T-cell (primary cell): ENCODE results near the gene UBTD1. TPM values are rescaled to one million over a fixed set of nuclear protein-coding genes. Genes with fewer than 3 reads are reported as not detected.
"Not testable (repeated sequence)": the region's sequence is repeated elsewhere in the genome, so short reads cannot be mapped to it uniquely, and the experiment has no call there.

Experiments
- ATAC-seq, 4 experiments: fragments of 200-7000 bp in 3 of 4; fragments of 150-1000 bp in 1 of 4; cut with Tn5 transposase; replicated peaks in 1 of 4; 1 replicate in 3 of 4; 2 replicates in 1 of 4; pipeline ENCODE4 v1.10.0; 2021; ENCODE audit warnings: moderate library complexity in 3 of 4, mild to moderate bottlenecking in 2 of 4, moderate number of reproducible peaks in 1 of 4
- CTCF ChIA-PET, 2 donors: fragments of 300-600 bp; sonication (Branson Sonifier 250); formaldehyde crosslinking; loops; one replicate each; lab custom pipeline; 2022; ENCODE audit warnings: antibody characterized with exemption in 2 of 2; lab: Charles Lee
- POLR2A ChIA-PET, 2 donors: fragments of 300-600 bp; sonication (Branson Sonifier 250); formaldehyde crosslinking; loops; one replicate each; lab custom pipeline; 2022; ENCODE audit warnings: antibody characterized with exemption in 2 of 2; lab: Charles Lee
- DNase-seq, 35 experiments: peaks; one replicate each; pipeline versions ENCODE4 v3.0.0 to v3.0.0-alpha.2; 2013 to 2023
- H3K27ac ChIP-seq: one replicate; pipeline ENCODE4 v1.5.1; 2013; ENCODE audit warnings: low read length
- H3K27me3 ChIP-seq, 2 experiments: replicated peaks in 1 of 2; 1 replicate in 1 of 2; 2 replicates in 1 of 2; pipeline versions ENCODE4 v1.6.1 to v1.7.0; 2013; ENCODE audit warnings: low read length in 1 of 2, mixed read lengths in 1 of 2; ENCODE audit not compliant: control insufficient read depth in 2 of 2, insufficient read depth in 2 of 2; ENCODE audit errors: extremely low read depth in 1 of 2
- H3K36me3 ChIP-seq, 2 donors: 1 replicate in 1 of 2; 2 replicates in 1 of 2; pipeline versions ENCODE4 v1.6.1 to v1.7.0; 2013; ENCODE audit warnings: low read length in 1 of 2; ENCODE audit not compliant: control insufficient read depth in 2 of 2, insufficient read depth in 1 of 2; ENCODE audit errors: extremely low read depth in 1 of 2
- H3K4me1 ChIP-seq, 2 experiments: 1 replicate in 1 of 2; 2 replicates in 1 of 2; pipeline versions ENCODE4 v1.6.1 to v1.7.0; 2013; ENCODE audit warnings: low read length in 2 of 2, mixed read lengths in 1 of 2; ENCODE audit not compliant: insufficient read depth in 2 of 2, control insufficient read depth in 1 of 2; ENCODE audit errors: extremely low read depth in 1 of 2
- H3K4me3 ChIP-seq, 2 donors: 1 replicate in 1 of 2; 2 replicates in 1 of 2; pipeline versions ENCODE4 v1.5.1 to v1.7.0; 2013; ENCODE audit warnings: mild to moderate bottlenecking in 2 of 2, low read length in 1 of 2, moderate library complexity in 1 of 2; ENCODE audit not compliant: control insufficient read depth in 1 of 2; ENCODE audit errors: extremely low read depth in 1 of 2
- H3K9me3 ChIP-seq: 2 replicates; pipeline ENCODE4 v1.7.0; 2013
- H3K27ac Mint-ChIP-seq, 2 donors: one replicate each; pipeline ENCODE4 v1.8.0; 2020 to 2021; ENCODE audit warnings: mild to moderate bottlenecking in 2 of 2, mixed read lengths in 2 of 2
- H3K27me3 Mint-ChIP-seq, 2 donors: one replicate each; pipeline ENCODE4 v1.8.0; 2021 to 2022; ENCODE audit warnings: mixed read lengths in 2 of 2
- H3K36me3 Mint-ChIP-seq: one replicate; pipeline ENCODE4 v1.8.0; 2021; ENCODE audit warnings: mixed read lengths
- H3K4me1 Mint-ChIP-seq, 3 donors: one replicate each; pipeline ENCODE4 v1.8.0; 2020 to 2022; ENCODE audit warnings: mixed read lengths in 3 of 3, mild to moderate bottlenecking in 1 of 3
- H3K4me3 Mint-ChIP-seq, 3 donors: one replicate each; pipeline ENCODE4 v1.8.0; 2020 to 2022; ENCODE audit warnings: mild to moderate bottlenecking in 3 of 3, mixed read lengths in 3 of 3, moderate library complexity in 3 of 3
- H3K9me3 Mint-ChIP-seq, 3 donors: one replicate each; pipeline ENCODE4 v1.8.0; 2020 to 2022; ENCODE audit warnings: mixed read lengths in 3 of 3
- WGBS: methylation state at CpG from one replicate; pipeline ENCODE4 v1.1.5; 2013; ENCODE audit warnings: missing lambda C conversion rate; ENCODE audit not compliant: insufficient coverage; 5-methylcytosine and 5-hydroxymethylcytosine counted together
- total RNA-seq, 35 experiments: library from RNA in 6 of 35; stranded (reverse) in 6 of 35; fragments of 120-200 nt in 1 of 35; gene quantifications; one replicate each; pipeline versions ENCODE4 v1.2.1 to v1.2.4 and lab custom pipeline; 2013 to 2026

UBTD1 gene
- total RNA-seq, 5 donors from 2014 or later (not counting 1 experiment from before 2014, with no cell fraction given) = 1.0 to 2.4 (median 1.9) TPM

DNA sequence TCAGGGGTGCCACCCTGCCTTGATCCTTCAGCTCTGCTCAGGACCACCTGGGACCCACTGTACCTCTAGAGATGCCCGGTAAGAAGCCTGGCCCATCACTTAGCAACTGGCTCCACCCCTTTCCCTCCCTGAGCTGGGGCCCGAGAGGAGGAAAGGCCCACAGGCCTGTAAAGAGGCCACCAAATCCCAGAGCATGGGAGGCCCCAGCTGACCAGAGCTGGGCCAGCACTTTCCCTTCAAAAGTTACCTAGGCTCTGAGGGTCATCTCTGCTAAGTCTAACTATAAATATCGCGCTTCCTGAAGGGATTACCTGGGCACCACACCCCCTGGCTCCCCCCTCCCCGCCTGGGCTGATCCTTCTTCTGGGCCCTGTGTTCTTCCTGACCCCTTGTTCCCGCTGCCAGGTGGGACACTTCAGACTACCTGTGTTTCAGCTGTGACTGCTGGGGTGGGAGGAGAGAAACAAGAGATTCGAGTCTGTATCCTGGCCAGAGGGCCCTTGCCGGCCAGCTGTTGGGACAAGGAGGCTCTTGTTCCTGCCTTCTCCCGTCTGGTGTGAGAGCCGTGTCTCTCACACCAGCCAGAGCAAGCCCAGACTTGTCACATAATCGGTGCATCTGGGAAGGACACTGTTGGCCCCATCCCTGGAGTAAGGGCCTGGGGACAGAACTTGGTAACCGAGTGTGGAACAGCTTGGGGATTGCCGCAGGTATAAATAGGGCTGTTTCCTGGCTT, 51.0 kb downstream of the UBTD1 start:
- ChIA-PET CTCF (interaction anchor here in 1 of 2 donors (0.6 kb wide), 1 partner anchor 107 kb away, joined by 4 read pairs; no protein-coding TSS in a partner anchor), POLR2A (no interaction called here)
- Histone ChIP-seq H3K4me1 (no peaks in the 10 kb centered on the region), H3K9me3 (no peaks in the 10 kb centered on the region), H3K36me3 (no peaks in the 10 kb centered on the region), H3K27ac (no peak overlapping the region), H3K27me3 (peaks cover 0 to 2% of the 10 kb centered on the region in 2 experiments), H3K4me3 (no peak overlapping the region)
- Mint-ChIP-seq H3K4me3 (no peak overlapping the region), H3K4me1 (peaks cover 0 to 5% (median 4%) of the 10 kb centered on the region in 3 donors), H3K9me3 (no peaks in the 10 kb centered on the region), H3K27ac (no peak overlapping the region), H3K27me3 (no peaks in the 10 kb centered on the region), H3K36me3 (no peaks in the 10 kb centered on the region)
- no peak for ATAC-seq
- WGBS = 84% methylated on average over 11 of the region's 13 CpGs
- no peak for DNase-seq

GRCh38 chr10:97550336-97551149, 51.8 kb downstream of the UBTD1 start:
- no peak overlapping the region for H3K27ac Mint-ChIP-seq
- ChIA-PET CTCF (interaction anchor here in 1 of 2 donors (0.6 kb wide), 1 partner anchor 108 kb away, joined by 4 read pairs; no protein-coding TSS in a partner anchor), POLR2A (no interaction called here)
- H3K9me3 Mint-ChIP-seq = no peaks in the 10 kb centered on the region
- H3K27me3 Mint-ChIP-seq = no peaks in the 10 kb centered on the region
- 67% methylated on average over 1 of the region's 10 CpGs for WGBS
- peaks cover 0 to 5% (median 4%) of the 10 kb centered on the region in 3 donors for H3K4me1 Mint-ChIP-seq
- H3K9me3 ChIP-seq = no peaks in the 10 kb centered on the region
- H3K27me3 ChIP-seq = peaks cover 0 to 2% of the 10 kb centered on the region in 2 experiments
- H3K4me1 ChIP-seq = no peaks in the 10 kb centered on the region
- H3K27ac ChIP-seq = no peak overlapping the region
- no peaks in the 10 kb centered on the region for H3K36me3 Mint-ChIP-seq
- no peak overlapping the region for H3K4me3 ChIP-seq
- ATAC-seq (no peak), DNase-seq (no peak)
- no peak overlapping the region for H3K4me3 Mint-ChIP-seq
- H3K36me3 ChIP-seq = no peaks in the 10 kb centered on the region

GRCh38 chr10:97551271-97551670, 52.5 kb downstream of the UBTD1 start:
- Histone ChIP-seq H3K27me3 (peaks cover 0 to 2% of the 10 kb centered on the region in 2 experiments), H3K4me1 (no peaks in the 10 kb centered on the region), H3K36me3 (no peaks in the 10 kb centered on the region), H3K4me3 (no peak overlapping the region), H3K27ac (no peak overlapping the region), H3K9me3 (no peaks in the 10 kb centered on the region)
- ChIA-PET CTCF (interaction anchor here (0.5 to 0.8 kb wide), 3 partner anchors 41 to 146 kb away, joined by 3 to 6 read pairs (median 3); no protein-coding TSS in a partner anchor), POLR2A (interaction anchor here in 1 of 2 donors (0.7 kb wide), 1 partner anchor 62 kb away, joined by 9 read pairs; no protein-coding TSS in a partner anchor)
- Mint-ChIP-seq H3K36me3 (no peaks in the 10 kb centered on the region), H3K4me3 (no peak overlapping the region), H3K4me1 (peaks cover 0 to 5% (median 4%) of the 10 kb centered on the region in 3 donors), H3K27me3 (no peaks in the 10 kb centered on the region), H3K9me3 (no peaks in the 10 kb centered on the region), H3K27ac (no peak overlapping the region)
- DNase-seq = no peak
- 87% methylated on average over 3 of the region's 6 CpGs for WGBS
- ATAC-seq = no peak

DNA sequence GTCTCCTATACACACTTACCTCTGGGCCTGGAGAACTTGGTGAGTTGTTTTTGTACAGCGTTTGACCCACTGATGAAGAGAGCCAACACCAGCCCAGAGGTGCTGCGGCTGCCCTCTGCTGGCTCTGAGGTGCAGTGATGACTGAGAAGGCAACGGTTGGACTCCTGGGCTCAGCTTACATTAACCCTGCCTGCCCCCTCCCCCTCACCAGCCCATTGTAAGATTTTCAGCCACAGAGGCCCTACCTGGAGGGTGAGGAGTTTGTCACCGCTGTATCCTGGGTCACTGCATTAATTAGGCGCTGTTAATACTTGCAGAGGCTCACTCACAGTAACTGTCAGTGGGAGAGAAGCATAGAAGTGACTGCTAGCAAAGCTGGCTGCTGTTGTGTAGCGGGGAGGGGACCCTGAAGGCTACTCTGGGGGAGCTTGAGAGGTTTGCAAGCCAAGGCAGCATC, 54.9 kb downstream of the UBTD1 start:
- no peaks in the 10 kb centered on the region for H3K27me3 Mint-ChIP-seq
- POLR2A ChIA-PET = interaction anchor here in 1 of 2 donors (0.7 kb wide), 1 partner anchor 146 kb away, joined by 5 read pairs; no protein-coding TSS in a partner anchor
- ATAC-seq = peak; percentile 84 to 92 (median 88)

GRCh38 chr10:97554336-97554735, 55.6 kb downstream of the UBTD1 start:
- H3K9me3 ChIP-seq, DNase-seq, H3K36me3 Mint-ChIP-seq, H3K27ac ChIP-seq, H3K4me1 ChIP-seq, H3K27me3 ChIP-seq, H3K27ac Mint-ChIP-seq, ATAC-seq, H3K9me3 Mint-ChIP-seq, H3K36me3 ChIP-seq, H3K4me1 Mint-ChIP-seq, POLR2A ChIA-PET, H3K27me3 Mint-ChIP-seq, H3K4me3 ChIP-seq, H3K4me3 Mint-ChIP-seq: not testable (repeated sequence)
- CTCF ChIA-PET = interaction anchor here (0.6 to 1.8 kb wide), 6 partner anchors 33 to 190 kb away, joined by 3 to 5 read pairs (median 4); no protein-coding TSS in a partner anchor
- WGBS = 100% methylated on average over 2 of the region's 5 CpGs

More for the DNA sequence above, 54.9 kb downstream of the UBTD1 start:
- peaks cover 0 to 5% (median 4%) of the 10 kb centered on the region in 3 donors for H3K4me1 Mint-ChIP-seq
- H3K4me3 Mint-ChIP-seq = no peak overlapping the region
- CTCF ChIA-PET = interaction anchor here (0.6 to 1.8 kb wide), 7 partner anchors 32 to 144 kb away, joined by 3 to 5 read pairs (median 4); no protein-coding TSS in a partner anchor
- H3K9me3 Mint-ChIP-seq = no peaks in the 10 kb centered on the region
- Histone ChIP-seq H3K4me3 (no peak overlapping the region), H3K9me3 (no peaks in the 10 kb centered on the region), H3K27me3 (peaks cover 0 to 2% of the 10 kb centered on the region in 2 experiments), H3K27ac (no peak overlapping the region), H3K4me1 (no peaks in the 10 kb centered on the region), H3K36me3 (no peaks in the 10 kb centered on the region)
- WGBS = 41% methylated on average over 3 of the region's 6 CpGs
- peak in 33 of 35 experiments; percentile 3 to 71 (median 36) for DNase-seq
- H3K27ac Mint-ChIP-seq = no peak overlapping the region
- no peaks in the 10 kb centered on the region for H3K36me3 Mint-ChIP-seq

GRCh38 chr10:97555541-97555940, 56.8 kb downstream of the UBTD1 start:
- H3K9me3 Mint-ChIP-seq, H3K36me3 Mint-ChIP-seq, POLR2A ChIA-PET, DNase-seq, CTCF ChIA-PET, H3K4me3 Mint-ChIP-seq, H3K4me1 Mint-ChIP-seq, H3K27me3 Mint-ChIP-seq, ATAC-seq, H3K9me3 ChIP-seq, H3K4me1 ChIP-seq, H3K36me3 ChIP-seq, H3K27me3 ChIP-seq, H3K27ac Mint-ChIP-seq, H3K4me3 ChIP-seq, H3K27ac ChIP-seq: not testable (repeated sequence)
- 82% methylated on average over 2 of the region's 10 CpGs for WGBS
